NCI-H510A (cell line): ENCODE data around the gene SPAG16.
"Not testable (repeated sequence)": the region's sequence is repeated elsewhere in the genome, so short reads cannot be mapped to it uniquely, and the experiment has no call there.

Experiments used
- DNase-seq: peaks from one replicate; lab custom pipeline; 2025; lab: John Stamatoyannopoulos, UW

Gene SPAG16

GRCh38 chr2:214006601-214007000 is 722.3 kb downstream of the SPAG16 start:
- DNase-seq, result no peak

DNA sequence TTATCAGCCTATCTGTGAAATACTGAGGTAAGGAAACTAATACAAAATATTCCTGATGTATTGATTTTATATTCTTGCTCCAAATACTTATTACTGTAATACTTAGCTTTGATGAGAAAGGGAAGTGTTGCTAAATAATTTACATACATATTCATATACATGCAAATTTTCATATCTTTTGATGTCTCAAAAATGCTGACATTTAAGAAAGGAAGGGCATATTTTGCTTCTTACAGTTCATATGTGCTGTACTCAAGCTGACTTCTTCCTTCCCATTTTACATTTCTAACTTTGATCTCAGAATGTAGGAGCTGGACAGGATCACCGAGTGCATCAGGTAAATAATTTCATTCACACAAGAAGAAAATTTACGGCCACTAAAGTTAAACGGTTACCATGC is 727.4 kb downstream of the SPAG16 start:
- DNase-seq, result no peak

DNA sequence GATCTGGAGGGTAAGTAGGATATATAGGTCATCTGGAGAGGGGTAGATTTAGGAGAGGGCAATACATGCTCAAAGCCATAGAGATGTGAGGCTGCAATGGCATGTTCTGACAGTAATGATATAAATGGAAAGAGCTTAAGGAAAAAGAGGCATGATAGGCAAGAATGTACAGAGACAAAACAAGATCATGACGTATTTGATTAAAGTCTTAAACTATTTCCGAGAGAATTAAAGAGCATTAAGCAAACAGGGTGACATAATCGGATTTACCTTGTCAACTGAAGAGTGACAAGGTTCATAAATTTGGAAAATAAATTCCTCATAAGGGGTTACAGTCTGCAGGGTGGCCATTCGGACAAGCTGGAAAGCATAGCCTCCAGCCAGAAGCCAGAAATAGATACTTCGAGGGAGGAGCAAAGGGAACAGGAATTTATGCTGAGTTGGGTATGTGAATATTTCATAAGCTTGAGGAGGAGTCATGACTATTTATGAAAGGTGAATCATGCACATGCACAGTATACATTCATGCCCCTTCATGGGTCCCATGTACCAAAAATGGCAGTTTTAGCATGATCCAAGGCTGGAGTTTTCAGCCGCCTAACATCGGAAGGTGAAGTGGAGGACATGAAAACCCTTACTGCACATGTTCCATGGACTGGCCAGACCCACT is 730.4 kb downstream of the SPAG16 start:
- DNase-seq, result no peak

DNA sequence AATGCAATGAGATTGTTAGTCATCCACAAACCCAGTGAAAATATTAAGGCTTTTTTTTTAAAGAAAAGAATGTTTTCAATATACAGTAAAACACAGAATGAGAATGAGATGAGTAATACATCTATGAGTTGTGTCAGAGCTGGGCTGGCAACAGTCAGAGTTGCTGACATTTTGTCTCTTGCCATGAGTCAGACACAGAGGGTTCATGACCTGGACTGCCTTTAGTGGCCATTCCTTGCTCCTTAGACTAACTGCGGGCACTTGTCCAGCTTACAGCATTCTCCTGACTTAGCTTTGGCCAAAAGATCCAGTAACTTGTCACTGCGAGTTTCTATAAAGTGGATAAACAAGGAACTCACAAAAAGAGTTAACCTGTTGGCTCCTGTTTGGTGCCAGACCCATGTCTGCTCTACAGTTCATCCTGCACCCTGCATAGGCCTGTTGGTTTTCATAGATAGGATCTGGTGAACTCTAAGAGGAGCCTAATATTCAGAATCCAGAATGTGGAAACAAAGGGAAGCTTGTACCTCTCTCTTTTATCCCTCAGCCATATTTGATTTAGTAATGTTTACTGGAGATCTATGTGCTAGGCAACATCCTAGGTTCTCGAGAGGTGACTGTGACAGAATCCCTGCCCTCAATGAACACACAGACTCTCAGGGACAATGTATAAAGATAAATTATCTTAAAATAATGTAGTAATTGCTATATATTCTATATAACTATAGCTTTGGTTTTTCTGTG is 735.1 kb downstream of the SPAG16 start:
- DNase-seq, result no peak

- no peak for DNase-seq
Observed at GRCh38 chr2:214019973-214020345, 735.7 kb downstream of the SPAG16 start.

- no peak for DNase-seq
Observed at GRCh38 chr2:214029190-214029589, 744.9 kb downstream of the SPAG16 start.

GRCh38 chr2:214031566-214031965 is 747.3 kb downstream of the SPAG16 start:
- DNase-seq, result no peak

DNA sequence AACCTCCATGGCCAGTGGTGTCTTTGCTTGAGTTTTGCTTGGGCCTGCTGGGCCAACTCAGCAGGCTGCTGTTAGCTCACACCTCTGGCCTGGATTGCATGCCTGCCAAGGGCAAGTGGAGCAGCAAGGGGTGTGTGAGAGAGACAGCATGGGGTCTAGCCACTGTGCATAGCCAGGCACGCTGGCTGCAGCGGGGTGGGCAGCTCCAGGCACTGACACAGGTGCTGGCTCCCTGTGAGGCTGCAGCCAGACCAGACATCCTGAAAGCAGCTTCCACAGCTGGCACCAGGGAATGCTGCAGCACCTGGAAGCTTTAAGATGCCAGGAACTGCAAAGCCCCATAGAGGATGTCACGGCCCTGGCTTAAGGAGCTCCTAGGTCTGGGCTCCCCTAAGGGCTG is 750.2 kb downstream of the SPAG16 start:
- DNase-seq, result no peak

DNA sequence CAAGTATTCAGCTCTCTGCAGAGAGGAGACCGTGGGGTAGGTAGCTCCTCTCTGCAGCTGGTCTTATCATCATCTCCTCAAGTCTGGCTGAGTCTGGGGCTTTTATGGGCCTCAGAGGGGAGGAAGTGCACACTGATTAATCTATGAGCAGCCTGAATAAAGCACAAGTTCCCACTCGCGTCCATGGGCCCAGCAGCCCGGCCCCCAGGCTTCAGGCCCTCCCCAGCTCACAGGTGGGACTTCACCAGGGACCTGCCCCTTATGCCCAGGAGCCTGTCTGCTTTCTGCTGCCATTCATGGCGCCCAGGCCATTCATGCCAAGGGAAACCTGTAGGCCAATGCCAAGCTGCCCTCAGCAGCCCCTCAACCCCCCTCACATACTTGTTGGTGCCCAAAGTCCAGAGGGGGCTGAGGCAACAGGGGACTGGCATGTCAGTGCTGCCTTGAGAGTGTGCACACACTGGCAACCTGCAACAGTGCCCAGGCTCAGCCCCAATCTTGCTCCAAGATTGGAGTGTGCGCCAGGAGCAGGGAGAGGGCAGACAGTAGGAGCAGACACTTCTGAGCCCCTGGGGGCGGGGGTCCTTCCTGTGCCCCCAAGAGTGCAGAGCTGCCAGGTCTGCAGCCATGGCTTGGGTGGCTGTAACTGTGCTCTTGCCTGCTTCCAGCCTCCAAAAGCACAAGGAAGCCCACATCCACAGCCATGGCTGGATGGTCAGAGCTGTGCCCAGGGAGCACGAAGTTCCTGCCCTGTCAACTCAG is 751.0 kb downstream of the SPAG16 start:
- no peak for DNase-seq

GRCh38 chr2:214035921-214036320 is 751.7 kb downstream of the SPAG16 start:
- DNase-seq, result no peak

GRCh38 chr2:214038186-214038585 is 753.9 kb downstream of the SPAG16 start:
- no peak for DNase-seq

DNA sequence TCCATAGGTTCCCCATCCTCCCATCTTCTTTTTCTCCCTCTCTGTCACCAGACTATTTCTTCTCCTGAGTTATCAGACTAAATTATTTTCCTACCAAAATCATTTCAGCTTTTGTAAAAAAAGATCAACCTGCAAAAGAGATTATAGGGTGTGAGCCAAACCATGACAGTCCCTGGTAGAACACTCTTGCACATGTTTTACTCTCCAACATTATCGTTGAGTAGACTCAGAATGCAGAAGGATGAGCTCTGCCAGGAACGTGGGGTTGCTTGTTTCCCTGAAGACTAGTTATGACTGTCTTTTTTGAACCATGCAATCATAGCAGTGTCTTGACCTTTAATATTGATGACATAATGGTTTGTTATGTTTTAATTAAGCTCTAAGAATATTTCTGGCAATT is 766.5 kb downstream of the SPAG16 start:
- DNase-seq, result no peak

- no peak for DNase-seq
Observed at GRCh38 chr2:214051585-214051984, 767.3 kb downstream of the SPAG16 start.

GRCh38 chr2:214052235-214052634 is 768.0 kb downstream of the SPAG16 start:
- DNase-seq, result no peak

DNA sequence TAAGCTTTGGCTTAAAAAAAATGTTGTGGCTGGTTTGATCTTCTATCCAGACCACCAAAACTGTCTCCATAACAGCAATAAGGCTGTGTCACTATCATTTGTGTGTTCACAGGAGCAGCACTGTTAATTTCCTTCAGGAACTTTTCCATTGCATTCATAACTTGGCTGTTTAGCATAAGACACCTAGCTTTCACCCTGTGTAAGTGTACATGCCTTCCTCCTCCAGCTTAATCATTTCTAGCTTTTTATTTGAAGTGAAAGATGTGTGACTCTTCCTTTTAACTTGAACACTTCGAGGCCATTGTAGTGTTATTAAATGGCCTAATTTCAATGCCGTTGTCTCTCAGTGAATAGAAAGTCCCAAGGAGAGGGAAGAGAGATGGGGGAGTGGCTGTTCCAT is 773.7 kb downstream of the SPAG16 start:
- DNase-seq, result no peak

- not testable (repeated sequence) for DNase-seq
Observed at GRCh38 chr2:214062279-214062678, 778.0 kb downstream of the SPAG16 start.

DNA sequence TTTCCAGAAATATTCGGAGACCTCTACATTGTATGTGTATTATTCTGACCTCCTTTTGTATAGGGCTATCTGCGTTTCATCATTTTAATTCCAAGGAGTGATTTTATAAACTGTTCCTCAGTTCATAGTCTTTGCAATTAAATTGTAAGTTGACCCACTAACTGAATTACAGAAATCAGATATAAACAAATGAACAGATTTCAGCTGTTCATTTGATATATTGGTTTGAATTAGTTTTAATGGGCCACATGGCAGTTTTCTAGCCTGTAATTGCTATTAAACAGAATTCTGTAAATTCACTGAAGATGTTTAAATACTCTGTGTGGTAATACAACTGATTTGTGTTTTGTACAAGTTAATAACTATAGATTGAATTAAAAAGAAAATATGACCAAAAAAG is 780.2 kb downstream of the SPAG16 start:
- DNase-seq, result no peak

- no peak for DNase-seq
Observed at GRCh38 chr2:214066862-214067261, 782.6 kb downstream of the SPAG16 start.

DNA sequence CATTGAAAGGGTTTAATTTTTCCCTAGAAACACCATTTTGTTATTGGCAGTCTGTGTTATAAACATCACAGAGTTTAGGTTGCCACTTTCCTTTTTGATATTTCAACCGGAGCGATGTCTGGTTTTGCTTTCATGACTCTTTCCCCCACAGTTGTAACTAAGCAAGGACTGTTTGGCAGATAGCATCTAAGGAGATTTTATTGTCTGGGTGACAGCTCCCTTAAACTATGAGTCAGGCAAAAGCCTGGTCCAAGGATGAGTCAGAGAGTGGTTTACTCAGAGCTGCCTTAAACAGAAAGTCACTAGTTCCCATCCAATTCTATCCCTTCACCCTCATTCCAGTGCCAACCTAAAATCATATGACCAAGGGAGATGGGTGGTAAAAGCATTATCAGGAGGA is 785.0 kb downstream of the SPAG16 start:
- no peak for DNase-seq

DNA sequence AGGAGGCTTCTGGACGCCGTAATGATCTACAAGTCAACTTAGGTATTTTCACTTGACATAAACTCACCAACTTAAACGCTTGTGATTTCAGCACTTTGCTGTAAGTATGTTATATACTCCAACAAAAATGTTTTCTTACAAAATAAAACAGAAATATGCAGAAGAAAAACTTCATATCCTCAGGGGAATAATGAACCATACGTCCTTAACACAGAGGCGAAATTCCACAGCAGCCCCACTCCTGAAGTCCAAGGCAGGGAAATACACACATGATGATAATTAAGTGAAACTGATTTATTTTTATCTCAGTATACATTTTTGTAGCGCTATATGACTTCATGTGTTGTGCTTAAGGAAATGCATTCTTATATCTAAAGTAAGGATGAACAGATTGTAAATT is 791.2 kb downstream of the SPAG16 start:
- no peak for DNase-seq

GRCh38 chr2:214076527-214076926 is 792.3 kb downstream of the SPAG16 start:
- no peak for DNase-seq

DNA sequence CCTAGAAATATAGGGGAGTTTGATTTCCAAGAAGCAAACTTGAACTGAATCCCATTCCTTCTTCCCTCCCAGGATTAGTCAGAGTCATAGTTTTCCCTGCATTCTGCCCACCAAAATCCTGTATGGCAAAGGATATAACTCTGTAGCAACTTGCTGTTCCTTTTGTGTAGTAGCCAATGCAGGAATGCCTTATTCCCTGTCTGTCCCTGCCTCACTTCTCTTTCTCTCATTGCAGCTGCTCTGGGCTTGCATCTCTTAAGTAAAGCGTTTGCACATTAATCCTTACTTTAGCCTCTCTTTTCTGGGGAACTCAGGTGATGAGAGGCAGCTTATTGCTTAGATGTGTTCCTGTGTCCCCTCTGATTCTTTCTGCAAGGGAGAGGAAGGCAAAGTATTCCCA is 793.5 kb downstream of the SPAG16 start:
- no peak for DNase-seq

DNA sequence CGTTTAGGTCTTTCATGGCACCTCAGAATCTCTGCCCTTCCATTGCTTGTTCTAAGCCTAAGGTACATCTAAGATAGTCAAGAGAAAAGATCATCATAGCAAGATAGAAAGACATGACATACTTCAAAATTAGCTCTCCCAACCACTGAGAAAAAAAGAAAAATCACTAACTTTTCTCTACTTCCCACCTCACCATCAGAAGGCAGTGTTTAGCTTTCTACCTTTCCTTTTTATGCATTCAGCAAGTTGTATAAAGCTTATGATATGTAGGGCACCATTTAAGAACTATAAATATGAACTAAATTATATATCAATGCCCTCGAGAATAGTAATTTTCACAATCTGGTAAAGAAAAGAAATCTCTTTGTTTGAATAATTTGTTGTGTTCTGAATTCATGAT is 794.8 kb downstream of the SPAG16 start:
- DNase-seq, result no peak
